ENCODE measurements around the gene TSPAN9.

DNA sequence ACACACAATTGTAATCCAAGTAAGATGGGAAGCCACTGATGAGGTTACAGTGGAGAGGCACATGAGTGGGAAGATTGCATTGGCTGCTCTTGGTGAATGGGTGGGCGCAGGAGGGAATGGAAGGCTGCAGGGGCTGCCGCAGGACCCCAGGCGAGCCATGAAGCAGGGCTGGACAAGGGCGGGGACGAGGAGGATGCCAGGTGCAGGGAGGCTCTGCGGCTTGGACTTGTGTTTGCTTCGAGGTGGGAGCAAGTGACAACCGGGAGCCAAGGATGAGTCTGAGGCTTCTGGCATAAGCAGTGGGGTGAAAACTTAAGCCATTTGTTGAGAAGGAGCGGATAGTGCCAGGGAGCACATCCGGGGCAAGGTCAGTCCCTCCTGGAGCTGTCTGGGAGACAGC, 115.0 kb downstream of the TSPAN9 start:
- TF ChIP-seq, protein P1, sequence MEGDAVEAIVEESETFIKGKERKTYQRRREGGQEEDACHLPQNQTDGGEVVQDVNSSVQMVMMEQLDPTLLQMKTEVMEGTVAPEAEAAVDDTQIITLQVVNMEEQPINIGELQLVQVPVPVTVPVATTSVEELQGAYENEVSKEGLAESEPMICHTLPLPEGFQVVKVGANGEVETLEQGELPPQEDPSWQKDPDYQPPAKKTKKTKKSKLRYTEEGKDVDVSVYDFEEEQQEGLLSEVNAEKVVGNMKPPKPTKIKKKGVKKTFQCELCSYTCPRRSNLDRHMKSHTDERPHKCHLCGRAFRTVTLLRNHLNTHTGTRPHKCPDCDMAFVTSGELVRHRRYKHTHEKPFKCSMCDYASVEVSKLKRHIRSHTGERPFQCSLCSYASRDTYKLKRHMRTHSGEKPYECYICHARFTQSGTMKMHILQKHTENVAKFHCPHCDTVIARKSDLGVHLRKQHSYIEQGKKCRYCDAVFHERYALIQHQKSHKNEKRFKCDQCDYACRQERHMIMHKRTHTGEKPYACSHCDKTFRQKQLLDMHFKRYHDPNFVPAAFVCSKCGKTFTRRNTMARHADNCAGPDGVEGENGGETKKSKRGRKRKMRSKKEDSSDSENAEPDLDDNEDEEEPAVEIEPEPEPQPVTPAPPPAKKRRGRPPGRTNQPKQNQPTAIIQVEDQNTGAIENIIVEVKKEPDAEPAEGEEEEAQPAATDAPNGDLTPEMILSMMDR (IDR thresholded peaks at IDR 0.05), result no peak
- TF ChIP-seq, protein P2, sequence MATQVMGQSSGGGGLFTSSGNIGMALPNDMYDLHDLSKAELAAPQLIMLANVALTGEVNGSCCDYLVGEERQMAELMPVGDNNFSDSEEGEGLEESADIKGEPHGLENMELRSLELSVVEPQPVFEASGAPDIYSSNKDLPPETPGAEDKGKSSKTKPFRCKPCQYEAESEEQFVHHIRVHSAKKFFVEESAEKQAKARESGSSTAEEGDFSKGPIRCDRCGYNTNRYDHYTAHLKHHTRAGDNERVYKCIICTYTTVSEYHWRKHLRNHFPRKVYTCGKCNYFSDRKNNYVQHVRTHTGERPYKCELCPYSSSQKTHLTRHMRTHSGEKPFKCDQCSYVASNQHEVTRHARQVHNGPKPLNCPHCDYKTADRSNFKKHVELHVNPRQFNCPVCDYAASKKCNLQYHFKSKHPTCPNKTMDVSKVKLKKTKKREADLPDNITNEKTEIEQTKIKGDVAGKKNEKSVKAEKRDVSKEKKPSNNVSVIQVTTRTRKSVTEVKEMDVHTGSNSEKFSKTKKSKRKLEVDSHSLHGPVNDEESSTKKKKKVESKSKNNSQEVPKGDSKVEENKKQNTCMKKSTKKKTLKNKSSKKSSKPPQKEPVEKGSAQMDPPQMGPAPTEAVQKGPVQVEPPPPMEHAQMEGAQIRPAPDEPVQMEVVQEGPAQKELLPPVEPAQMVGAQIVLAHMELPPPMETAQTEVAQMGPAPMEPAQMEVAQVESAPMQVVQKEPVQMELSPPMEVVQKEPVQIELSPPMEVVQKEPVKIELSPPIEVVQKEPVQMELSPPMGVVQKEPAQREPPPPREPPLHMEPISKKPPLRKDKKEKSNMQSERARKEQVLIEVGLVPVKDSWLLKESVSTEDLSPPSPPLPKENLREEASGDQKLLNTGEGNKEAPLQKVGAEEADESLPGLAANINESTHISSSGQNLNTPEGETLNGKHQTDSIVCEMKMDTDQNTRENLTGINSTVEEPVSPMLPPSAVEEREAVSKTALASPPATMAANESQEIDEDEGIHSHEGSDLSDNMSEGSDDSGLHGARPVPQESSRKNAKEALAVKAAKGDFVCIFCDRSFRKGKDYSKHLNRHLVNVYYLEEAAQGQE (IDR thresholded peaks at IDR 0.05; ENCODE audit: insufficient read depth in 1 of 2, low read depth in 2 of 2, low read length in 1 of 2), result no peak
- TF ChIP-seq TCF7L2 (IDR thresholded peaks at IDR 0.05; ENCODE audit: low read depth, low read length) (no peak), POLR2AphosphoS5 (IDR thresholded peaks at IDR 0.05; ENCODE audit: low read depth, low read length) (no peak), SIN3A (IDR thresholded peaks at IDR 0.05; ENCODE audit: borderline replicate concordance, insufficient read depth, low read depth, low read length) (no peak)
